Hematopoietic multipotent progenitor cell treated with erythropoietin and hydrocortisone succinate and interleukin-3 and kit ligand, for 4 days (in vitro differentiated cells): ENCODE measurements around the gene TLE4.
A peak's percentile ranks its signal among the peaks of the same experiment; 100 is the strongest.
"Not testable (repeated sequence)": the region's sequence is repeated elsewhere in the genome, so short reads cannot be mapped to it uniquely, and the experiment has no call there.

Experiments used
- DNase-seq: peaks from one replicate; pipeline ENCODE4 v3.0.0-alpha.2; 2015

The TLE4 gene

GRCh38 chr9:79604921-79605562, 33.3 kb downstream of the TLE4 start:
- no peak for DNase-seq

GRCh38 chr9:79606529-79606928, 34.8 kb downstream of the TLE4 start:
- not testable (repeated sequence) for DNase-seq

GRCh38 chr9:79609468-79610018, 37.8 kb downstream of the TLE4 start:
- DNase-seq: no peak

GRCh38 chr9:79610019-79610631, 38.4 kb downstream of the TLE4 start:
- DNase-seq: no peak

GRCh38 chr9:79610791-79611614, 39.2 kb downstream of the TLE4 start:
- peak; percentile 91 for DNase-seq

- DNase-seq: no peak
Measured at GRCh38 chr9:79613145-79613544, 41.4 kb downstream of the TLE4 start.

GRCh38 chr9:79615038-79615437, 43.3 kb downstream of the TLE4 start:
- no peak for DNase-seq

GRCh38 chr9:79616013-79616412, 44.2 kb downstream of the TLE4 start:
- no peak for DNase-seq

- no peak for DNase-seq
Measured at GRCh38 chr9:79616971-79617370, 45.2 kb downstream of the TLE4 start.

- DNase-seq: no peak
Measured at GRCh38 chr9:79617395-79617794, 45.6 kb downstream of the TLE4 start.

- no peak for DNase-seq
Measured at GRCh38 chr9:79619930-79620329, 48.2 kb downstream of the TLE4 start.

GRCh38 chr9:79621916-79622575, 50.3 kb downstream of the TLE4 start:
- DNase-seq: no peak

GRCh38 chr9:79623799-79624721, 52.3 kb downstream of the TLE4 start:
- DNase-seq: peak; percentile 82

GRCh38 chr9:79629721-79630120, 58.0 kb downstream of the TLE4 start:
- DNase-seq: no peak

- DNase-seq: no peak
Measured at GRCh38 chr9:79630521-79631403, 59.0 kb downstream of the TLE4 start.

GRCh38 chr9:79632060-79632459, 60.3 kb downstream of the TLE4 start:
- no peak for DNase-seq

- DNase-seq: no peak
Measured at GRCh38 chr9:79632705-79633104, 60.9 kb downstream of the TLE4 start.

GRCh38 chr9:79633558-79633957, 61.8 kb downstream of the TLE4 start:
- no peak for DNase-seq

- DNase-seq: no peak
Measured at GRCh38 chr9:79637177-79637925, 65.6 kb downstream of the TLE4 start.

GRCh38 chr9:79638806-79639205, 67.0 kb downstream of the TLE4 start:
- DNase-seq: no peak
